ENCODE results near the gene RIN2.

- TF ChIP-seq CTCF (IDR thresholded peaks at IDR 0.05; ENCODE audit: low read depth, low read length, missing input control) (peak; percentile 19), ATF3 (IDR thresholded peaks at IDR 0.05) (no peak), GABPA (IDR thresholded peaks at IDR 0.05 in 1 of 2, conservative IDR thresholded peaks at IDR 0.05 in 1 of 2) (no peak), REST (IDR thresholded peaks at IDR 0.05) (no peak), MAX (IDR thresholded peaks at IDR 0.05) (no peak), TAF1 (conservative IDR thresholded peaks at IDR 0.05) (no peak), ZBTB33 (IDR thresholded peaks at IDR 0.05) (no peak), SP1 (IDR thresholded peaks at IDR 0.05) (no peak), RAD21 (IDR thresholded peaks at IDR 0.05) (peak; percentile 60 to 61), JUND (IDR thresholded peaks at IDR 0.05) (no peak), EGR1 (IDR thresholded peaks at IDR 0.05; ENCODE audit: low read depth in 2 of 2) (no peak), RXRA (IDR thresholded peaks at IDR 0.05) (no peak)
Observed at GRCh38 chr20:19802492-19803158, 44.6 kb downstream of the RIN2 start.

All from liver (tissue), 3 donors.